Testis (tissue), 3 donors: ENCODE data around the gene IQSEC1. TPM values are rescaled to one million over a fixed set of nuclear protein-coding genes. Genes with fewer than 3 reads are reported as not detected.
"Not testable (repeated sequence)": the region's sequence is repeated elsewhere in the genome, so short reads cannot be mapped to it uniquely, and the experiment has no call there.

Experiments
- DNase-seq: peaks from one replicate; pipeline ENCODE4 v3.0.0-alpha.2; 2019
- H3K27ac ChIP-seq, 2 donors: fragments of 200-600 bp; sonication (generic); one replicate each; pipeline ENCODE4 v1.5.1; 2019
- H3K27me3 ChIP-seq: fragments of 200-600 bp; sonication (generic); one replicate; pipeline ENCODE4 v1.5.1; 2019
- H3K36me3 ChIP-seq: fragments of 200-600 bp; sonication (generic); one replicate; pipeline ENCODE4 v1.5.1; 2017; ENCODE audit warnings: low read depth; ENCODE audit errors: missing control alignments
- H3K4me1 ChIP-seq: fragments of 200-600 bp; sonication (generic); one replicate; pipeline ENCODE4 v1.5.1; 2019
- H3K4me3 ChIP-seq, 2 donors: fragments of 200-600 bp; sonication (generic); one replicate each; pipeline ENCODE4 v1.5.1; 2017 to 2019
- H3K9me3 ChIP-seq: fragments of 200-600 bp; sonication (generic); one replicate; pipeline ENCODE4 v1.5.1; 2017
- POLR2A ChIP-seq: fragments of 450-650 bp; IDR thresholded peaks from one replicate; pipeline ENCODE4 v1.6.1; 2017; ENCODE audit warnings: antibody characterized with exemption, mild to moderate bottlenecking, moderate library complexity
- WGBS, 2 donors: methylation state at CpG; one replicate each; pipeline ENCODE4 v1.1.5; 2018; 5-methylcytosine and 5-hydroxymethylcytosine counted together
- intact Hi-C: fragments of 100-400 bp; cut with DNase I; formaldehyde crosslinking; loops from one replicate; pipeline ENCODE4 v1.15.1; 2023; ENCODE audit warnings: low total_unique reads
- polyA plus RNA-seq: library from polyadenylated mRNA; stranded (reverse); fragments of 350-450 nt; fragmentation: Illumina TruSeq; extraction: RNeasy Lipid Tissue Mini Kit (QIAGEN cat#74804); gene quantifications from one replicate; pipeline ENCODE4 v1.2.3, GENCODE V29; 2014; ENCODE audit warnings: low read depth, low replicate concordance; ENCODE audit not compliant: insufficient read depth
- total RNA-seq, 2 donors: library from RNA; depleted of rRNA; stranded (reverse); fragments of >200 nt; gene quantifications; one replicate each; pipeline ENCODE4 v1.2.3, GENCODE V29; 2016
- TF ChIP-seq, protein P1 (sequence below), 3 experiments: fragments of 450-650 bp in 2 of 3; fragments of 200-600 bp in 1 of 3; sonication (generic) in 1 of 3; IDR thresholded peaks; one replicate each; pipeline ENCODE4 v1.5.1; 2016 to 2019; ENCODE audit warnings: antibody characterized with exemption in 3 of 3, mild to moderate bottlenecking in 2 of 3, moderate library complexity in 1 of 3

The IQSEC1 gene
- total and polyA plus RNA-seq, 3 donors from 2014 or later = 32.9 to 89.4 (median 74.3) TPM

- Histone ChIP-seq H3K36me3 (no peaks in the 10 kb centered on the region), H3K4me1 (no peaks in the 10 kb centered on the region), H3K9me3 (no peaks in the 10 kb centered on the region), H3K27me3 (no peaks in the 10 kb centered on the region), H3K27ac (no peak overlapping the region), H3K4me3 (no peak overlapping the region)
- 95% methylated on average over 8 of the region's 8 CpGs for WGBS, 2 donors
- no peak for DNase-seq
- intact Hi-C loops = no loop called here
- TF ChIP-seq, protein P1, sequence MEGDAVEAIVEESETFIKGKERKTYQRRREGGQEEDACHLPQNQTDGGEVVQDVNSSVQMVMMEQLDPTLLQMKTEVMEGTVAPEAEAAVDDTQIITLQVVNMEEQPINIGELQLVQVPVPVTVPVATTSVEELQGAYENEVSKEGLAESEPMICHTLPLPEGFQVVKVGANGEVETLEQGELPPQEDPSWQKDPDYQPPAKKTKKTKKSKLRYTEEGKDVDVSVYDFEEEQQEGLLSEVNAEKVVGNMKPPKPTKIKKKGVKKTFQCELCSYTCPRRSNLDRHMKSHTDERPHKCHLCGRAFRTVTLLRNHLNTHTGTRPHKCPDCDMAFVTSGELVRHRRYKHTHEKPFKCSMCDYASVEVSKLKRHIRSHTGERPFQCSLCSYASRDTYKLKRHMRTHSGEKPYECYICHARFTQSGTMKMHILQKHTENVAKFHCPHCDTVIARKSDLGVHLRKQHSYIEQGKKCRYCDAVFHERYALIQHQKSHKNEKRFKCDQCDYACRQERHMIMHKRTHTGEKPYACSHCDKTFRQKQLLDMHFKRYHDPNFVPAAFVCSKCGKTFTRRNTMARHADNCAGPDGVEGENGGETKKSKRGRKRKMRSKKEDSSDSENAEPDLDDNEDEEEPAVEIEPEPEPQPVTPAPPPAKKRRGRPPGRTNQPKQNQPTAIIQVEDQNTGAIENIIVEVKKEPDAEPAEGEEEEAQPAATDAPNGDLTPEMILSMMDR (IDR thresholded peaks at IDR 0.05) = no peak
- no peak for TF ChIP-seq POLR2A
These were observed 210.8 kb downstream of the IQSEC1 start for GRCh38 chr3:12862387-12862786.

DNA sequence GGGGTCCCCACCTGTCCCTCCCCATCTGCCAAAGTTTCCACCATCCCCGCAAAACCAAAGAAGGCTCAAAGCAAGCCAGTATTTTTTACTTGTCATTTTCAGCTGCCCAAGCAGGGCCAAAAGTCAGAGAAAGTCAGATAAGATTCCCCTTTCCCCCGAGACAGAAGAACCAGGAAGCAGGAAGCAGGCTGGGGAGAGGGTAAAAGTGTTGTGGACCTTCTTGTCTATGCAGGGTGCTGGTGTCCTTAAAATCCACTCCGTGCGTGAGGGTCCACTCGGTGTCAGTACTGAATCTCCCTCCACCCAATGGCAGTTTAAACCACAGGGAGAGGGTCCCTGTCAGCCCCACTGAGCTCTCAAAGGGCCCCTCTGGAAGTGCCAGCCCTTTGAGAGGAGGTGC lies 211.6 kb downstream of the IQSEC1 start:
- Histone ChIP-seq H3K4me3 (no peak overlapping the region), H3K36me3 (no peaks in the 10 kb centered on the region), H3K9me3 (no peaks in the 10 kb centered on the region), H3K4me1 (no peaks in the 10 kb centered on the region), H3K27me3 (no peaks in the 10 kb centered on the region), H3K27ac (no peak overlapping the region)
- intact Hi-C loops = no loop called here
- no peak for TF ChIP-seq POLR2A
- no peak for DNase-seq
- 88 to 89% methylated on average over 5 of the region's 5 CpGs for WGBS, 2 donors

- H3K4me1 ChIP-seq = peaks cover 2% of the 10 kb centered on the region
- intact Hi-C loops = no loop called here
- 85 to 86% methylated on average over 7 of the region's 7 CpGs for WGBS, 2 donors
- no peaks in the 10 kb centered on the region for H3K27me3 ChIP-seq
- TF ChIP-seq, protein P1 (IDR thresholded peaks at IDR 0.05) = no peak
- no peak for TF ChIP-seq POLR2A
- H3K9me3 ChIP-seq = no peaks in the 10 kb centered on the region
- H3K4me3 ChIP-seq = no peak overlapping the region
- no peak for DNase-seq
- H3K36me3 ChIP-seq = no peaks in the 10 kb centered on the region
- H3K27ac ChIP-seq = no peak overlapping the region
These were observed 213.4 kb downstream of the IQSEC1 start for GRCh38 chr3:12859840-12860239.

GRCh38 chr3:12856626-12857025 lies 216.6 kb downstream of the IQSEC1 start:
- Histone ChIP-seq H3K9me3 (no peaks in the 10 kb centered on the region), H3K27me3 (no peaks in the 10 kb centered on the region), H3K36me3 (no peaks in the 10 kb centered on the region), H3K27ac (no peak overlapping the region), H3K4me1 (peaks cover 17% of the 10 kb centered on the region), H3K4me3 (no peak overlapping the region)
- intact Hi-C loops = no loop called here
- TF ChIP-seq, protein P1 (IDR thresholded peaks at IDR 0.05) = no peak
- TF ChIP-seq POLR2A = no peak
- 86 to 94% methylated on average over 5 of the region's 5 CpGs for WGBS, 2 donors
- DNase-seq = no peak

DNA sequence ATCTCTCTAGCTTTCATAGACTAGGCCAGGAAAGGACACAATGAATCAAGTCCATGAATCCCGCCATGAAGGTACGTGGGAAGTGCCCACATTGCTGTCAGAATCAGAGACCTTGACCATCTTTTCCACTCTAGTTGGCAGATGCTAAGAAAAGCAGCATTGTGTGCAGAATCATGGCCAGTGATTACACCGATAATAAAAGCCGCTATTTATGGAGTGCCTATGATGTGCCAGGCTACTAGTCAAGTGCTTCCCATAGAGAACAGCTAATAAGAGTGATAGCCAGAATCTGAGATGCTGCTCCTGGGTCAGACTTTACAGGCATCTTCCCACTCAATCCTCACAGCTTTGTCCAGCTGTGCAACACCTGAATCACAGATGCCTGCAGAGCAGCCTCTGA lies 218.7 kb downstream of the IQSEC1 start:
- H3K27ac ChIP-seq = no peak overlapping the region
- H3K4me1 ChIP-seq = peaks cover 17% of the 10 kb centered on the region
- intact Hi-C loops = no loop called here
- WGBS, 2 donors = 51 to 86% methylated on average over 3 to 4 of the region's 4 CpGs
- no peaks in the 10 kb centered on the region for H3K27me3 ChIP-seq
- no peaks in the 10 kb centered on the region for H3K9me3 ChIP-seq
- DNase-seq = peak; percentile 78
- no peak overlapping the region for H3K4me3 ChIP-seq
- no peaks in the 10 kb centered on the region for H3K36me3 ChIP-seq
- TF ChIP-seq, protein P1 (IDR thresholded peaks at IDR 0.05) = no peak
- TF ChIP-seq POLR2A = no peak

- DNase-seq, H3K9me3 ChIP-seq, H3K36me3 ChIP-seq, H3K4me3 ChIP-seq, H3K27me3 ChIP-seq, H3K27ac ChIP-seq, intact Hi-C loops: not testable (repeated sequence)
- H3K4me1 ChIP-seq = peaks cover 17% of the 10 kb centered on the region
- 77 to 81% methylated on average over 2 of the region's 2 CpGs for WGBS, 2 donors
These were observed 219.4 kb downstream of the IQSEC1 start for GRCh38 chr3:12853847-12854246.
